GM19397 (cell line): ENCODE data around the gene SLC12A4.

ENCODE experiments used
- ATAC-seq: cut with Tn5 transposase; IDR thresholded peaks from one replicate; pipeline ENCODE4 v1.9.1; 2021; ENCODE audit warnings: mild to moderate bottlenecking, moderate library complexity; ENCODE audit not compliant: unreplicated experiment

The SLC12A4 gene

DNA sequence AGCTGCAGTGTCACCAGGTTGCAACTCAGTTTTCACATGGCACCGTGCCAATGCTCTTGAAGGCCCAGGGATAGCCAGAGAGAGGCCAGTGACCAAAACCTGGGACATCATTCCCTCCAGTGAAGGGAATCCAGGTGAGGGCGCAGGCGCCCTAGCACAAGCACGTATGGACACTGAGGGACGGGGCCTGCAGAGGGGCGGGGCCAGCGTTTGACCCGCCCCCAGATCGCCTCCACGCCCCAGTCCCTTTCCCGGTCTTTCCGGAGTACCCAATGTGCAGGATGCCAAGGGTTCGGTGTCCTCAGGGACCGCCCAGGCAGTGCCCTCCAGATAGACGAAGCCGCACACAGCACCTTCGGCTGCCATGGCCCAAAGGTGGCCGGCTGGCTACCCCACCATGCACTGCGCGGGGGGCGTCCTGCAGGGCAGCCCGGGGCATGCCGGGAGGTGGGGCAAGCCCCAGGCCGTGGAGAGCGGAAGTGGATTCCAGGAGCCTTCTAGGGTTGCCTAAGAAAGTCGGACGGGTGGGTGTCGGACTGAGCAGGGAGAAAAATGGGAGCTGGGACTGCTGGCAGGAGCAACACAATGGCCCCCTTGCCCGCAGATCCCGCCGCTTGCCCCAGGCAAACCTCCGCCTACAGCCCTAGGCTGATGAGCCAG lies 4.6 kb downstream of the SLC12A4 start:
- ATAC-seq, result no peak

DNA sequence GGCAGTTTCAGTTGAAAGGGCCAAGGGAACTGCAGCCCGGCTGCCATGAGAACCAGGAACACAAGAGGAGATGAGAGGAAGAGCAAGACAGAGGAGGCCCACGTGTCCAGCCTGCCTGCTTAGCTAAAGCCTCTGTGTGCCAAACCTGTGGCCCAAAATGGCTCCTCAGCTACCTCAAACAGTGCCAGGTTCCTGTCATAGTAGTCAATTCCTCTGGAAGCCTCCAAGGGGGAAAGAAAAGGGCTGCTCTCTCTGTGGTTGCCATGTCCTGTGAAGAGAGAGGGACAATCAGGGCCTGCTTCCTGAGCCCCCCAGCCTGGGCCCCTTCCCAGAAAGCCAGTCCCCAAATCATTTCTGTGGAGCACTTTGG lies 5.2 kb downstream of the SLC12A4 start:
- no peak for ATAC-seq

DNA sequence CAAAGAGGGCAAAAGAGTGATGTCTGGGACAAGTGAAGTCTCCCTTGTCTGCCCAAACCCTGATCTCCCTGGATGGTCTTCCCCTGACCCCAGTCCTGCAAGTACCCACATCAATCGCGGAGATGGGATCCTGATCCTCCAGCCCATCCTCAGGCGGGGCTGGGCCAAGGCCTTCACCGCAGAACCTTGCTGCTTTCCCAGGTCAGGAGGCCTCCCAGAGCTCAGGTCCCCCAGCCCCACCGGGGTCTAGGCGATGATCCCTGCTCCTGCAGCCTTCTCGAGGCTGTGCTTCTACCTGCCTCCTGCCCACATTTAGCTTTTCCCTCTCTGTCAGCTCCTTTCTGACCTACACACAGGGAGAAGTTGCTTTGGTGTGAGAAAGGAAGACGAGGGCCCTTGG lies 6.3 kb downstream of the SLC12A4 start:
- no peak for ATAC-seq

DNA sequence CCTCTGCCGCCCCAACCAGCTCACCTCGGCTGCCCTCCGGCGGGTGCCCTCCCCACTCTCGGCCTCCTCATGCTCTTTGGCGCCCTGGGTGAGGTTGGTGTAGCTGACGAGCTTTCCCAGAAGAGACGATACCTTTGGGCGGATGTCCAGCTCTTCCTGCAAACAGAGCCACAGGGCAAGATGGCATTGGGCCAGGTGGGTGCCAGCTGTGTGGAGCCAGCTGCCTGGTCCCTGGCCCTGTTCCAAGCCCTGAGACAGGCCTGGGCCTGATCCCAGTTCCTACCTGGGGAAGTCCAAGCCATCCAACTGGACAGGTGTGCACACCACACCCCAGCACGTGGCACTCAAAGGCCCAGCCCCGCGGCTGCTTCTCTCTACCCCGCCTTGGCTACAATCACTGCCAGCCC lies 6.9 kb downstream of the SLC12A4 start:
- ATAC-seq, result no peak

DNA sequence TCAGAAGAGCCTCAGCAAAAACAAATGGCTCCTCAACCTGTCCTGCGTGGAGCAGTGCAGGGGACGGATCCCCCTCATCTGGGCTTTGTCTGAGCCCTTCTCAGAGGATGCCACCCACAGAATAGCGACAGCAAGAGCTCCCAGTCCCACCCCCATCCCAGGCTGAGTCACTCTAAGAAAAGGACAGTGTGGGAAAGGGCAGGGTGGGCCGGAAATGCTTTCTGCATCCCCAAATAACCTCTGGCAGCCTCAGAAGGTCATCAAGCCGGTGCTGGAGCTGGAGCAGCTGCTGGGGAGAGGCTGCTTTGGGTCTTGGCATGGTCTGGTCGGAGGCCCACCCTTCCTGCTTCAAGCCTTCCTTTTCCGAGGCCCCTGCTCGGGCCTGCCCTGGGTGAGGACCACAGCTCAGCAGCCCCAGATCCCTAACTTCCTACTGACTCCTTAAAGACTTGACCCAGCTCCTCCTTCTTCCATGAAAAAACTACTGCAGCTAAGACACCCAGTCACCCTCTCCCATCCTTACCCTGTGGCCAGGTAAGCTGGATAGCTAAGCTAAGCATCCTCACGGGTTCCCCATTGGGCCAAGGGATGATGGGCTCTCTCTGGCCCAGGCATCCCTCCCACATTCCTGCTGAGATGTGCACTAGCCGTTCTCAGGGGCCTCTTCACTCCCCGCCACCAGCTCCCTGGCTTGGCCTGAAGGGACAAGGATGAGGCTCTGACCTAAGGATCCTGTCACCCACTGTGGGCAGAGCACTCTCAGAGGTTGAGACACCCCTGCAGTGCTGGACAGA lies 8.7 kb downstream of the SLC12A4 start:
- no peak for ATAC-seq

DNA sequence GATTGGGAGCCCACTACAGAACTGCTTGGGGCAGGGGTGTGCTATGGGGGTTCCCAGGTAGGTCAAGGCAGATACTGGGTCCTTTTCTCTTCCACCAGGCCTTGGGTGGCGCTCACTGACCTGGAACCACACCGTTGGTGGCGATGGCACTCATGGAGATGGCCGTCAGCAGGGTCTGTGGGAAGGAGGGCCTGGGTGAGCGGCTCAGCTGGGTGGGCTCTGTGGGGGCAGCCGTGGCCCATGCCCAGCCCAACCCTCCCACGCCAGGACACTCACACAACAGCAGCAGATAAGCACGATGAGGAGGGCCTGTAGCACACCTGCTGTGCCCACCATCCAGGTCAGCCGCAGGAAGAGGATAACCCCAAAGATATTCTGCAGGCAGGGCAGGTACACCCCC lies 10.8 kb downstream of the SLC12A4 start:
- no peak for ATAC-seq

DNA sequence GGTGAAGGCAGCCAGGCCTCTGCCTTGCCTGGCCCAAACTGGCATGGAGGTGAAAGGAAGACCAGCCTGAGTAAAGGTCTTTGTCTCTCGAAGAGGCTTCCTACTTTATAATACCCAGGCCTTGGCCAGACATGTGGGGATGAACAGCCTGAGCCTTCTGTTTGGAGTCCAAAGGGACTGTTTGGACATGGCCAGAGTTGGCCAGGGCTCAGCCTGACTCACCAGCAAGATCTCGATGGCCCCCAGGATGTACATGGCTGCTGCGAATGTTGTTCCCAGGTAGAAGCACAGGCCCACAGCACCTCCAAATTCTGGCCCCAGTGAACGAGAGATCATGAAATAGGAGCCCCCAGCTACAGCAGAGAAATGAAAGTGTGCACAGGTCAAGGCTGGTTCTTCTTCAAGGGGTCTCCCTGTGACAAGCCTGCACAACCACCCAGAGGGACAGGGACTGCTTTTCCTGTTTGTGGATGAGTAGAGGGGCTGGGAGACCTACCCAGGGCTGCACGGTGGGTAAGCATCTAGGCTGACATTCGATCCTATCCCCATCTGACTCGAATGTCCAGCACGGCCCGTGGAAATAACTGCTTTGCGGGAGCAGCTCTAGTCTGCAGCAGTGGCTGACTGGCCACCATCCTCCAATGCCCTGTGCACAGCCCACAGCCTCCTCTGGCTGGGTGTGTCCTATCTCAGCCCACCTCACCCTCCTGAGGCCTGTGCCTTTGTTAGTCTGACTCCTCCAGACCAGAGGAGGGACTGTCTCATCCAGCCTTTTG lies 13.8 kb downstream of the SLC12A4 start:
- no peak for ATAC-seq

DNA sequence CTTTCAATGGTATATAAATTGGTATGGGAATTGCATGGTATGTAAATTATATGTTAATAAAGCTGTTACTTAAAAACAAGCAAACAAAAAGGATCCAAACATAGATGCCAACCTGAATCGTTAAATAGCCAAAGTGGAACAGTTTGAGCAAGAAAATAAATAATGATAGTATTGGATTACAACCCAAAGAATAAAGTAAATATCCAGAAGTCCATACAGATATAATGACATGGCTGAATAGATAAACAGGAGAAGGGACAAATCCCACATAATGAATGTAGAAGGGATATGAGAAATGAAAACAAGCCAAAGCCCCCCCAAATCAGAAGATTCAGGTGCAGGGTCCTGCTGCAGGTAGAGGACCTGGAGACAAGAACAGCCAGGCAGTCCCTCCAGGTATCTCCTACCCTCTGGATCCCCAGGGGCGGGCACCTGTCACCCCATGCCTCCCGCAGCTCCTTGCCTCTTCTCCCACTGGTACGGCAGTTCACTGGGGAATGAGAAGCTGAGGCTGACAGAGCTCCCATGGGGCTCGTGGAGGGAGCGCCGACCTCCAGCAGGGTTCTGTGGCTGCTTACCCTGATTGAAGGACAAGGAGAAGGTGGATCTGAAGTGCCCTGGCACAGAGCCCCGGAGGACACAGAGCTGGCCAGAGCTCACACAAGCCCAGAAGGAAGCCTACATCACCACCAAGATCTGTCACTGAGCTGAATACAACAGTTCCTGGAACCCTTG lies 14.6 kb downstream of the SLC12A4 start:
- no peak for ATAC-seq

DNA sequence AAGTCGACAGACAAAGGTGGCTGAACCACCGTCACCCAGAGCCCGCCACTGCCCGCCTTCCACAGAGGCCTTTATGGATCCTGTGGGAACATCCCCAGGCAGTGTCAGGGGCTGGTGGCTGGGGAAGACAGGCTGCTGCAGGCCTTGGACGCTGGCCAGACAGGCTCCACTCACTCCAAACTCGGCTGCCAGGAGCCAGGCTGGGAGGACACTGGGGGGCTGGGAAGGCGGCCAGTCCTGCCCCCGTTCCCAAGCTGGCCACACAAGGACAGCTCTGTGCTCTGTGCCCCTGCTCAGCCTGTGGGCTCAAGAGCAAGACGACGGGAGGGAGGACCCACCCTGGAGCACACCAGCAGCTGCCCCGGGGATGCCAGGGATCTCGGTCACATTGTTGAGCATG lies 17.0 kb downstream of the SLC12A4 start:
- ATAC-seq, result no peak

DNA sequence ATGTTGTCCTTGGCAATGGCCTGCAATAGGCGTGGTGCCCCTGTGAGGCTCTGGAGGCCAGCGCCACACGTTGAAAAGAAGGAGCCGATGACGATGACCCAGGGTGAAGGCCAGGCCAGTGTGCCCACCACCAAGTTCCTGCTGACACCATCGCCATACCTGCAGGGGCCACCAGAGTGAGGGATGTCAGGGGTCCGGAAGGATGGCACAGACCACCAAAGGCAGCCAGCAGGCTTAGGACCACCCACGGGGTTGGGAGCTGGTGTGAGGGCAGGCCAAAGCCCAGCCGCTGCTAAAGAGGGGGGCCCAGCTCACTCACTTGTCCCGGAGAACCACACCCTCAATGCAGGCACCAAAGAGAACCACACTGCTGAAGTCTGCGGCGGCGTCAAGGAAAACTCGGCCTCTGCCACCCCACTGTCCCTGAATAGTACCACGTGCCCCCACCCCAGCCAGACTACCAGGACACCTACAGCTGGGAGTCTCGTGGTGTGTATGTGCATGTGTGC lies 18.0 kb downstream of the SLC12A4 start:
- ATAC-seq, result no peak

DNA sequence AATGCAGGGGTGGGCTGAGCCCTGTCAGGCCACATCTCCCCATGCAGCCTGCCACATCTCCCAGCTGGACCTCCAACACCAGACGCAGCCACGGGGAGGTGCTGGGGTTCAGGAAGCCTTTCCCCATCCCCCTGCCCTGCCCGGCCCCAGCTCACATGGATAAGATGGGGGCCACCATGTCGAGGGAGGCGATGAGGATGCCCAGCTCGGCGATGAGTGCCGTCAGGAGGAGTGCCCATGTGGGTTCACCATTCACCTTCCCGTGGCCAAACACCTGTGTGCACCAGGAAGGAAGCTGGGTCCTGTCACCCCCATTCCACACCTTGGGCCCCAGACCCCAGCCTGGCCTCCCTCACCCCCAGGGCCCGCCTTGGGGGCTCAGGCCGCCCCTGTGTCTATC lies 18.8 kb downstream of the SLC12A4 start:
- no peak for ATAC-seq

DNA sequence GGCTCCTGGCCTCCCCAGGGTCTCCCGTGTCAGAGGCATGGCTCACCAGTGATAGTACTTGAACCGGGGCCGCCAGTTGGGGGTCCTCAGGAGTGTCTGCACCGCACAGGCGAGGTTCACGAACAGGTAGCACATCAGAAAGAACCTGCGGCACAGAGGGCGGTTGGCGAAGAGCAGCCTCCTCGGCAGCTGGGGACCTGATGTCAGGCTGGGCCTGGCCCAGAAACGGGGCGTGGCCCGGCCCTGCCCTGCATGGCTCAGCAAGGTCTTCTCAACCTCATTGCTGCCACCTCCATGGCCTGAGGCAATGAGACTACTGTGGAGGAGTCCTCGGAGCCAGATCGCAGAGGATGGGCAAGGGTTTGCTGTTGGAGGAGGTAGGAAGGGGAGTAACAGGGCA lies 20.4 kb downstream of the SLC12A4 start:
- ATAC-seq, result no peak

DNA sequence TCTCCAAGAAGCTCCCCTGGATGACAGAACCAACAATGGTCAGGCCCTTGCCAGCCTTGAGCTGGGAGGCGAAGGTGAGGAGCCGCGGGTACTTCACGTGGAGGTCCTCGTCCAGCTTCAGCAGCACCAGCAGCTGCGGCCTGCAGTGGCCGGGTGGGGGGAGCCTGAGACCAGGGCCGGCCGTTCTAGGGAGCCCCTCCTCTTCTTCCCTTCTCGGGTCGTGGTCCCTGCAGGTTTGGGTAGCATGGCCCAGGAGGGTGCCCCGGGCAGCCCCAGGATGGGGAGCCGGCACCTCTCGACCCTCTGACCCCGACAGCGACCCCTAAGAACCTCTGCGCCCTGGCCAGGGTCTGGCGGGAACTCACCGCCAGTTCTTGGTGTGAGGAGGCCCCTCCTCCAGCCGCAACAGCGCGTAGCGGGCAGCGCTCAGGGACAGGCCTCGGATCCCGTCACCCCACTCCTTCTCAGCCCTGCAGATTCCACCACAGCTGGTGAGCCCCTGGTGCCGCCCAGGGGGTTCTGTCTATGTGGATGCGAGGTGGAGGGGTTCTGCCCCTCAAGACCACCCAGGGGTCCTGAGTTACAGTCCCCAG lies 21.4 kb downstream of the SLC12A4 start:
- no peak for ATAC-seq

DNA sequence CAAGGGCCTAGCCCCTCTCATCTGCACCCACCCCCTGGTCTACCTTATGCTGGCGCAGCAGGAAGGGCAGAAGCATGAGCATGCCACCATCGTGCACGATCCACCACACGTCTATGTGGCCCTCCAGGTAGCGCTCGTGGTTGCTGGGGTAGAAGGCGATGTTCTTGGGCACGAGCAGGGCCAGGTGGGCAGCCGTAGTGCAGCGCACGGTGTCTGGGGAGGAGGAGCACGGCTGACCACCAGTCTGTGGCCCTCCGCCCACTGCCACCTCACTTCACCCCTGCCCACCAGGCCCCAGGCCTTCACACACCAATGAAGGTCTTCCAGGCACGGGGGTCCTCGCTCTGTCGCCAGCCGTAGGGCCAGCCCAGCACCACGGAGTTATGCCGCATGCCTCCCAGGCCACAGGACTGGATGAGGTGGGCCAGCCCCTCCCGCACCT lies 22.3 kb downstream of the SLC12A4 start:
- no peak for ATAC-seq

DNA sequence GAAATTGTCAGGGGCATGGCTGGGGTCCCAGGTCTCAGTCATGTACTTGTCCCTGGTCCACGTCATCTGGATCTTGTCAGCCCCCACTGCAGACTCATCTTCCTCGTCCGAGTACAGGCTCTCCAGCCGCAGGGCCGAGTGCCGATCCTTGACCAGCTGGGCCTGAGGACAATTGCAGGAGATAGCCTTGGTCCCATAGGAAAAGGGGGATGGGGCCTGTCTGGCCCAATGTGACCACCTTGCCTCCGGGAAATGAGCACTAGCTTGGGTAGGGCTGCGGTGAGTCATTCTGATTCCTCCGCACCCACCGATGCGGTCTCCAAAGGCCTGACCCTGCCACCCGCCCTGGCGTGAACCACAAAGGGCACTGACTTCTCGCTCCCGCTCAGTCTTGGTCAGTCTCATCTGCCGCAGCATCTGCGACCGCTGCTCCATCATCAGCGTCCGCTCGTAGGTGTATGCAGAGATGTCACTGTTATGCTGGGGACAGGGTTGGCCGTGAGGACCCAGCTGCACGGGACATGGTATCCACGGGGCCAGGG lies 23.0 kb downstream of the SLC12A4 start:
- ATAC-seq, result no peak

DNA sequence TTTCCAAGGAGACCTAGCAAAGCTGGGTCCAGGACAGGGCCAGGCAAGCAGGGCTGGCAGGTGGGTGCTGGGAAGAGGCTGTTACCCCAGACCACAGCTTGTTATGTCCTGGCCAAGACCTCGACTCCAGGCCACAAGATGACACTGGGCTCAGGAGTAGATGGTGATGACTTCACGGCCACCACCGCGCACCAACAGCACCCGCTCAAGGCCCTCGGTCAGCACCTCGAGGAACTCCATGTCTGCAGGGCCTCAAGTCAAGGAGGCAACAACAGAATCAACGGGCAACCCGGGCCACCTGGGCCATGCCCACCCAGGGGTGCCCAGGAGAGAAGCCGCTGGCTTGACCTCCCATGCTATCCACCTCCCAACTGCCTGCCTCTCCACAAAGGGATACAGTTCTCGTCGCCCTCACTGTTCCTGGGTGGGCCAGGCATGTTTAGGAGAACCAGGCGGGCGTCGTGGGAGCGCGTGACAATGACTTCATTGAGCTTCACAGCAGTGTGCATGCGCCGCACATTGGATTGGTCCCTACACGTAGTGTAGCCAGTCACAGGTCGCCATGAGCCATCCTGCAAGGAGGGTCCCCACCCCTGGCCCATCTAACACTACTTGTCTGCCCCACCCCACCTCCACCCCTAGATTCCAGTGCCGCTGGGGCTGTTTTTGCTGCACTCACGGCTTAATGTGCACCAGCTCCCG lies 23.6 kb downstream of the SLC12A4 start:
- ATAC-seq, result no peak

DNA sequence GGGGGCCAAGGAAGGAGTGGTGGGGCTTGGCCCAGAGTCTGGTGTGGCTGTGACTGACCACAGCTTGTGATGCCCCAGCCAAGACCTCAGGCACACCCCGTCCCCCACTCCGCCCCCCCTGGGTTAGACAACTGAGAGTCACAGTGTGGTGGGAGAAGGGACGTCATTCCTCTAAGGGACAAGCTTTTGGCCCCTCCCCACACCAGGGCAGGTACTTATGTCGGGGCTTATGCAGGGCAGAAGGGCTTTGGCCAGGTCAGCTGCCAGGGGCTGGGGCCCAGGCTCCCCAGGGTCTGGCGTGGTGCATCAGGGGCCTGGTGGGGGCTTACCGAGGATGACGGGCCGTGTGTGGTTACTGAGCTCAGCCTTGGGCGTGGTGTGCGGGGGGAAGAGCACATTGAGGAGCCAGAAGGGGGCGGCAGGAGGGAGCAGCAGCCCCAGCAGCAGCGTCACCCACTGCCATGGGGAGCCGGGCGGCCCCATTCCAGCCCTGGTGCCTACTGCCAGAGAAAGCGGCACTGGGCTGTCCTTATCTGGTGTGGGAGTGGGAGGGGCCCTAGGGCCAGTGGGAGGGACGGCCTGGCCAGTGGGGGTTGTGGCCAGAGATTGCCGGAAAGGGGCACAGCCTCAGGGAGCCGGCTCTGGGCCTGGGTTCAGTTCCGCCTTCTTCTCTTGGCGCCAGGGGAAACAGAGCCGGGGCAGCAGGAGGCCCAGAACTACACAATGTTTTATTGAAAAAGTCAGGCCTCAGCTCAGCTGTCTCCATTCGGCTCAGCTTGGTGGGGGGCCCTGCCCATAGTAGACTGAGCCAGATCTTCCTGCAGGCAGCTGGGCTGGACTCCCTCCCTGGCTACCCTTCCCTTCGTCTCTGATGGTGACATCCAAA lies 24.6 kb downstream of the SLC12A4 start, which contains the start of gene LCAT:
Gene LCAT (minus strand): TSS at position 502 of the 886 bp plus-strand sequence. CDS start 19 bp downstream, at position 483.
- no peak for ATAC-seq

DNA sequence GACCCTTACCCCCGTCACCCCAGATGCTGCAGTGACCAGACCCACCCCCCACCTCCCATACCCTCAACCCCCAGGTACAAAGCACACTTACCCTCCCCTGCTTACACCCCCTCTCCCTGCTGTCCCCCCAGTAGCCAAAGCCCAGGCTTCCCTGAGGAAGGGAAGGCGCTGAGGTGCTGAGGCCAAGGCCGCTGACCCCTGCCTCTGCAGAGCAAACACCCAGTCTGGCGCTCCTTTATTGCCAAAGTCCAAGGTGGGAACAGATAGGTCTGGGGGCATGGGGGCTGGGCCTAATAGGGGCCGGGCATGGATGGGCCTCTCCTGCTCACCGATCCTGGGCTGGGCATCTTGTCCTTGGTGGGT lies 25.2 kb downstream of the SLC12A4 start:
- ATAC-seq, result no peak
